GM19452 (cell line): ENCODE results near the gene C8A.

Experiments used
- ATAC-seq: cut with Tn5 transposase; IDR thresholded peaks from one replicate; pipeline ENCODE4 v1.9.1; 2021; ENCODE audit not compliant: unreplicated experiment

Gene C8A

GRCh38 chr1:56964349-56965017 is 109.9 kb downstream of the C8A start:
- ATAC-seq, result no peak

GRCh38 chr1:56965191-56965590 is 110.6 kb downstream of the C8A start:
- ATAC-seq, result no peak

GRCh38 chr1:56965916-56966697 is 111.5 kb downstream of the C8A start, which contains the start of gene C8B:
Gene C8B (minus strand): TSS chr1:56966015. CDS start chr1:56965948, 67 bp downstream.
- ATAC-seq, result no peak

DNA sequence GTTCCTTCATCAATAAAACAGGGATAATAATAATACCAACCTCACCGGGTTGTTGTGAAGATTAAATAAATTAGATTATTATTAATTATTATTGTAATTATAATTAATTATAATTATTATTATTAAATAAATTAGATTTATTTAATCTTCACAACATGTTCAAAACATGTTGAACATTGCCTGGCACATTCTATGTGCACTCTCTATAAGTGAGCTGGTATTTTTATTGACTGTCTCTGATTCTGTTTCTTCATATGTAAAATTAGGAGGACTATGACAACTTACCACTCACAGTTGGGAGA is 112.1 kb downstream of the C8A start:
- no peak for ATAC-seq

GRCh38 chr1:56967355-56967754 is 112.8 kb downstream of the C8A start:
- ATAC-seq, result no peak
